Measurements from ENCODE around the gene HNRNPM. TPM values are rescaled to one million over a fixed set of nuclear protein-coding genes. Genes with fewer than 3 reads are reported as not detected.
A peak's percentile ranks its signal among the peaks of the same experiment; 100 is the strongest.

Gene HNRNPM
- total and polyA plus RNA-seq, 7 donors: 62.8 to 224 (median 83.9) TPM

DNA sequence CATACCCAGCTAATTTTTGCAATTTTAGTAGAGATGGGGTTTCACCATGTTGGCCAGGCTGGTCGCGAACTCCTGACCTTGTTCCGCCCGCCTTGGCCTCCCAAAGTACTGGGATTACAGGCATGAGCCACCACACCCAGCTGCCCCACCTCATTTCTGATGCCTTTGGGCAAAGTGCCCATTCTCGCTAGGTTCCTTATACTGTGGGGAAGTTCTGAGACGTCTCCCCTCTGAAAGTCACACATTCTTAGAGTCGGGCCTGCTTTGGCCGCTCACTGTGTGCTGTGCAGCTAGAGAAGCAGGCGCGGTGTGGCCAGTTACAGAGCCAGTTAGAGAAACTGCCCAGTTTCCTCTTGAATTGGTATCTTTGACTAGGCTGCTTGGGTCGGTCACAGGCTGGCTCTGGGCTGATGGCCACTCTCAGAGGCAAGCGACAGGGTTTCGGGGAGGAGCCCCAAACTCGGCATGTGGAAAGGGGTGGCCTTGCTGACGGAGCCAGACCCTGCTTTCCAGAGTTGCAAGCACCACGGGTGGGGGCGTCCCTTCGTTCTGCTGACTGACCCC, 39.6 kb downstream of the HNRNPM start:
- TF ChIP-seq POLR2AphosphoS5 (IDR thresholded peaks at IDR 0.05) (no peak), CTCF (IDR thresholded peaks at IDR 0.05) (no peak), EP300 (IDR thresholded peaks at IDR 0.05) (no peak), POLR2A (IDR thresholded peaks at IDR 0.05) (no peak)
- H3K9me3 ChIP-seq: no peaks in the 10 kb centered on the region
- no peaks in the 10 kb centered on the region for H3K27me3 ChIP-seq
- H3K36me3 ChIP-seq: peaks cover 28 to 84% (median 42%) of the 10 kb centered on the region in 4 donors
- intact Hi-C loops (cut with DNase I): no loop called here
- H3K27ac ChIP-seq: no peak overlapping the region
- WGBS, 2 donors: 74 to 84% methylated on average over 18 of the region's 18 CpGs
- no peak overlapping the region for H3K4me3 ChIP-seq
- peaks cover 0 to 15% (median 12%) of the 10 kb centered on the region in 4 donors for H3K4me1 ChIP-seq
- DNase-seq: no peak

DNA sequence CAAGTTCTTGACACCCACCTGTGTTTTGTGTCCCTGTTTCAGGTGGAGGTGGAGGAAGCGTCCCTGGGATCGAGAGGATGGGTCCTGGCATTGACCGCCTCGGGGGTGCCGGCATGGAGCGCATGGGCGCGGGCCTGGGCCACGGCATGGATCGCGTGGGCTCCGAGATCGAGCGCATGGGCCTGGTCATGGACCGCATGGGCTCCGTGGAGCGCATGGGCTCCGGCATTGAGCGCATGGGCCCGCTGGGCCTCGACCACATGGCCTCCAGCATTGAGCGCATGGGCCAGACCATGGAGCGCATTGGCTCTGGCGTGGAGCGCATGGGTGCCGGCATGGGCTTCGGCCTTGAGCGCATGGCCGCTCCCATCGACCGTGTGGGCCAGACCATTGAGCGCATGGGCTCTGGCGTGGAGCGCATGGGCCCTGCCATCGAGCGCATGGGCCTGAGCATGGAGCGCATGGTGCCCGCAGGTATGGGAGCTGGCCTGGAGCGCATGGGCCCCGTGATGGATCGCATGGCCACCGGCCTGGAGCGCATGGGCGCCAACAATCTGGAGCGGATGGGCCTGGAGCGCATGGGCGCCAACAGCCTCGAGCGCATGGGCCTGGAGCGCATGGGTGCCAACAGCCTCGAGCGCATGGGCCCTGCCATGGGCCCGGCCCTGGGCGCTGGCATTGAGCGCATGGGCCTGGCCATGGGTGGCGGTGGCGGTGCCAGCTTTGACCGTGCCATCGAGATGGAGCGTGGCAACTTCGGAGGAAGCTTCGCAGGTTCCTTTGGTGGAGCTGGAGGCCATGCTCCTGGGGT, 41.0 kb downstream of the HNRNPM start:
- 98% methylated on average over 62 of the region's 62 CpGs for WGBS, 2 donors
- peaks cover 28 to 90% (median 42%) of the 10 kb centered on the region in 4 donors for H3K36me3 ChIP-seq
- no peaks in the 10 kb centered on the region for H3K27me3 ChIP-seq
- peaks cover 0 to 15% (median 11%) of the 10 kb centered on the region in 4 donors for H3K4me1 ChIP-seq
- no peak overlapping the region for H3K27ac ChIP-seq
- no peak for TF ChIP-seq POLR2A (IDR thresholded peaks at IDR 0.05)
- no peak for TF ChIP-seq CTCF (IDR thresholded peaks at IDR 0.05)
- TF ChIP-seq POLR2AphosphoS5 (IDR thresholded peaks at IDR 0.05): no peak
- DNase-seq: no peak
- H3K9me3 ChIP-seq: no peaks in the 10 kb centered on the region
- intact Hi-C loops (cut with DNase I): no loop called here
- no peak overlapping the region for H3K4me3 ChIP-seq

- H3K4me3 ChIP-seq: no peak overlapping the region
- 86 to 93% methylated on average over 16 of the region's 16 CpGs for WGBS, 2 donors
- no peak for TF ChIP-seq EP300 (IDR thresholded peaks at IDR 0.05)
- TF ChIP-seq CTCF (IDR thresholded peaks at IDR 0.05): no peak
- no peak for TF ChIP-seq POLR2A (IDR thresholded peaks at IDR 0.05)
- TF ChIP-seq POLR2AphosphoS5 (IDR thresholded peaks at IDR 0.05): no peak
- H3K27me3 ChIP-seq: no peaks in the 10 kb centered on the region
- H3K9me3 ChIP-seq: no peaks in the 10 kb centered on the region
- no peak for DNase-seq
- peak overlapping the region in 1 of 4 donors; percentile 12 for H3K27ac ChIP-seq
- intact Hi-C loops (cut with DNase I): no loop called here
- H3K4me1 ChIP-seq: peaks cover 0 to 6% (median 4%) of the 10 kb centered on the region in 4 donors
- H3K36me3 ChIP-seq: peaks cover 28 to 86% (median 42%) of the 10 kb centered on the region in 4 donors
Observed at GRCh38 chr19:8486661-8487136, 41.9 kb downstream of the HNRNPM start.

DNA sequence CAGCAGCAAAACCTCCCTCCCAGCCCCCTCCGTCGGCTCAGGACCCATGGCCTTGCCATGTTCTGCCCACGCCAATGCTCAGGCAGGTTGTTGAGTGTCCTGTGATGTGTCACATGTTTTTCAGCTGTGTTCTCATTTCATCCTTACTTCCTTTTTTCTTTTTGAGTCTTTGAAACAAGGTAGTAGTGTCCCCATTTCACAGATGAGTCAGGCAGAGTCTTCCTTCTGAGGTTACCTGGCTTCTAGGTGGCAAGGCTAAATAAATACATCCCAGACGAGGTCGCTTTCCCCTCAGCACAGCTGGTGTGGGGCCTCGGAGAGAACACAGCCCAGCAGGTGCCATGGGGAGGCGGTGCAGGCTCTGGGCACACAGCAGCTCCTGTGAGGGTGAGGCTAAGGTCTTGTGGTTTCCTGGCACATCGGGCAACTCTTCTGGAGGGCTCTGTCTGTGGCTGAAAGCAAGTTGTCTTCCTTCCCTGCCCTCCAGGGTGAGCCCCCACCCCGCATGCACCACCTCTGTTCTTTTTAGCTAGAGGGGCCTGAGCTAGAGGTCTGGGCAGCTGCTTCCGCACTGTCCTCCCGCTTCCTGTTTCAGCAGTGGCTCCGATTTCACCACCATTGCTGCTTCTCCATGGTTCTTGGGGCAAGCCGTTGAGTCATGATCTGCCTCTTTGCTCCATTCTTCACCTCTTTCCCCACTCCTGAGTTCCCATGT, 42.5 kb downstream of the HNRNPM start:
- Histone ChIP-seq H3K4me1 (peaks cover 0 to 5% (median 2%) of the 10 kb centered on the region in 4 donors), H3K4me3 (no peak overlapping the region), H3K27ac (peak overlapping the region in 3 of 4 donors; percentile 4 to 31 (median 12)), H3K9me3 (no peaks in the 10 kb centered on the region), H3K27me3 (no peaks in the 10 kb centered on the region), H3K36me3 (peaks cover 28 to 81% (median 42%) of the 10 kb centered on the region in 4 donors)
- TF ChIP-seq EP300 (IDR thresholded peaks at IDR 0.05): no peak
- no peak for TF ChIP-seq POLR2A (IDR thresholded peaks at IDR 0.05)
- no peak for TF ChIP-seq POLR2AphosphoS5 (IDR thresholded peaks at IDR 0.05)
- no peak for TF ChIP-seq CTCF (IDR thresholded peaks at IDR 0.05)
- 52 to 78% methylated on average over 13 of the region's 13 CpGs for WGBS, 2 donors
- no peak for DNase-seq
- intact Hi-C loops (cut with DNase I): no loop called here
